HepG2 (cell line): Measurements from ENCODE around the gene ESYT2. TPM values are rescaled to one million over a fixed set of nuclear protein-coding genes. Genes with fewer than 3 reads are reported as not detected.

Experiments used
- BCL6 ChIP-seq: IDR thresholded peaks from 2 replicates; pipeline ENCODE4 v1.6.1; 2016; ENCODE audit warnings: missing genetic modification reagents, missing compliant biosample characterization
- HNRNPH1 ChIP-seq: fragments of 200-400 bp; formaldehyde crosslinking; optimal IDR thresholded peaks from 2 replicates; pipeline ENCODE3; 2017; ENCODE audit warnings: mild to moderate bottlenecking, low read depth, low read length
- KDM2A ChIP-seq: sonication (generic); formaldehyde crosslinking; IDR thresholded peaks from 2 replicates; pipeline ENCODE4 v1.4.0; 2020; ENCODE audit warnings: low read depth, missing genetic modification reagents, borderline replicate concordance
- MXI1 ChIP-seq: IDR thresholded peaks from 3 replicates; pipeline ENCODE4 v1.6.1; 2012; ENCODE audit warnings: low read depth, low read length, inconsistent platforms, borderline replicate concordance
- NR3C1 ChIP-seq: sonication (generic); formaldehyde crosslinking; IDR thresholded peaks from 2 replicates; pipeline ENCODE4 v1.4.0; 2020; ENCODE audit warnings: missing genetic modification reagents
- PCBP1 ChIP-seq: fragments of 200-400 bp; formaldehyde crosslinking; IDR thresholded peaks from 2 replicates; pipeline ENCODE4 v1.6.1; 2017; ENCODE audit warnings: mild to moderate bottlenecking, low read depth, low read length, borderline replicate concordance
- PHB2 ChIP-seq: fragments of 450-650 bp; IDR thresholded peaks from 2 replicates; pipeline ENCODE4 v1.6.1; 2018; ENCODE audit not compliant: partially characterized antibody
- RFXAP ChIP-seq: sonication (generic); formaldehyde crosslinking; IDR thresholded peaks from 2 replicates; pipeline ENCODE4 v1.4.0; 2020; ENCODE audit warnings: missing genetic modification reagents, borderline replicate concordance
- RXRB ChIP-seq: IDR thresholded peaks from 2 replicates; pipeline ENCODE4 v1.6.1; 2016; ENCODE audit warnings: borderline replicate concordance, missing genetic modification reagents, missing compliant biosample characterization
- SPEN ChIP-seq: sonication (generic); formaldehyde crosslinking; IDR thresholded peaks from 2 replicates; pipeline ENCODE4 v1.5.1; 2020; ENCODE audit warnings: low read depth, mild to moderate bottlenecking, missing genetic modification reagents
- ZFAT ChIP-seq: sonication (generic); formaldehyde crosslinking; conservative IDR thresholded peaks from 2 replicates; pipeline ENCODE4 v1.8.1; 2023; ENCODE audit warnings: missing genetic modification reagents, inconsistent platforms
- ZNF10 ChIP-seq: sonication (generic); formaldehyde crosslinking; IDR thresholded peaks from 2 replicates; pipeline ENCODE4 v1.4.0; 2020; ENCODE audit warnings: mild to moderate bottlenecking, low read depth, missing genetic modification reagents, borderline replicate concordance
- ZNF432 ChIP-seq: sonication (generic); formaldehyde crosslinking; IDR thresholded peaks from 2 replicates; pipeline ENCODE4 v1.5.0; 2020; ENCODE audit warnings: missing genetic modification reagents, mild to moderate bottlenecking, borderline replicate concordance
- ZNF558 ChIP-seq: sonication (generic); formaldehyde crosslinking; IDR thresholded peaks from 2 replicates; pipeline ENCODE4 v1.9.0; 2022; ENCODE audit warnings: mild to moderate bottlenecking, missing genetic modification reagents, borderline replicate concordance
- ZNF589 ChIP-seq: sonication (generic); formaldehyde crosslinking; conservative IDR thresholded peaks from 2 replicates; pipeline ENCODE4 v1.8.0; 2022; ENCODE audit warnings: mild to moderate bottlenecking, moderate library complexity, missing genetic modification reagents
- ZNF616 ChIP-seq: sonication (generic); formaldehyde crosslinking; IDR thresholded peaks from 2 replicates; pipeline ENCODE4 v1.5.0; 2020; ENCODE audit warnings: low read depth, mild to moderate bottlenecking, missing genetic modification reagents
- polyA plus RNA-seq, 8 experiments: library from polyadenylated mRNA; depleted of rRNA in 3 of 8; stranded (reverse) in 7 of 8; unstranded in 1 of 8; fragments of >200 nt; fragmentation: Illumina TruSeq in 4 of 8; extraction: Trizol in 4 of 8; gene quantifications; 2 replicates each; pipeline versions ENCODE4 v1.2.1 to v1.2.3, GENCODE V29; 2011 to 2016; ENCODE audit warnings: low read depth in 4 of 8, missing spikeins in 1 of 8, mixed read lengths in 1 of 8; ENCODE audit not compliant: insufficient read depth in 1 of 8
- total RNA-seq, 5 experiments: library from RNA; depleted of rRNA; stranded (reverse); fragments of >200 nt; fragmentation: Illumina TruSeq; extraction: Trizol; gene quantifications; 2 replicates each; pipeline ENCODE4 v1.2.3, GENCODE V29; 2016; ENCODE audit warnings: low read depth in 1 of 5
- TF ChIP-seq, protein P1 (sequence below): sonication (generic); formaldehyde crosslinking; IDR thresholded peaks from 2 replicates; pipeline ENCODE4 v1.4.0; 2020; ENCODE audit warnings: missing genetic modification reagents, borderline replicate concordance
- TF ChIP-seq, protein P2 (sequence below): sonication (generic); formaldehyde crosslinking; IDR thresholded peaks from 2 replicates; pipeline ENCODE4 v1.8.0; 2022; ENCODE audit warnings: missing genetic modification reagents, mild to moderate bottlenecking, moderate library complexity, borderline replicate concordance
- TF ChIP-seq, protein P3 (sequence below): IDR thresholded peaks from 2 replicates; pipeline ENCODE4 v1.6.1; 2012; ENCODE audit warnings: low read length, improper control_type of control experiment

ESYT2 gene
- total and polyA plus RNA-seq, 2 of the 13 experiments (the other 11 are each of a cell fraction or from before 2014, with no cell fraction given), result 28.5 to 37.3 TPM

DNA sequence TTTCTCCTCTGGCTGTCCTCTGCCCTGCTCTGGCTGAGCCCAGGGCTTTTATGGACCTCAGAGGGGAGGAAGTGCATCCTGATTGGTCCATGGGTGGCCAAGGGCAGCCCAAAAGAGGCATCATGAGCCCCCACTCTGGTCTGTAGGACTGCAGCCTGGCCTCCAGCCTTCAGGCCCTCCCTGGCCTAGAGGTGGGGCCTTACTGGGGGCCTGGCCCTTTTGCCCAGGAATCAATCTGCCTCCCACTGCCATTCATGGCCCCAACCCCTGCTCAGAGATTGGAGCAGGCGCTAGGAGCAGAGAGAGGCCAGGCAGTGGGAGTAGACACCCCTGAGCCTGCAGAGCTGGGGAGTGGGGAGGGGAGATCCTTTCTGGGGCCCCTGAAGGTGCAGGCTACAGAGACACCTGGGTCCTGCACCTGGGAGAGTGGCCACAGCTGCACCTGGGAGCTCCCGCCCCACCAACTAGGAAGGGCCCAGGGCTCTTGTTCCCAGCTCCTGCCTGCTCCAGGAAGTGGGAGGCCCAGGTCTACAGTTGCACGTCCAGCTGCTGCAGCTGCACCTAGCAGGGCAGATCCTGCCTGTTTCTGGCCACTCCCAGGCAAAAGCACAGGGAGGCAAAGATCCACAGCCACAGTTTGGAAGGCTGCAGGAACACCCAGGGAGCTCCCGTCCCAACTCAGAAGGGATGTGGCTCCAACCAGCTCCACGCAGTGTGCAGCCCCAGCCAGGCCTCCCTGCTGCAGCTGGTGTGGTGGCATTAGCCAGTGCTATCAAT, 20.6 kb upstream of the ESYT2 start (continued):
- TF ChIP-seq KDM2A (CRISPR knock-in tag) (0 out of 2 replicates have a peak, but pooled peaks have one; percentile 2), MXI1 (0 out of 3 replicates have a peak, but pooled peaks have one; percentile 23), PCBP1 (0 out of 2 replicates have a peak, but pooled peaks have one; percentile 26), RXRB (CRISPR knock-in tag) (no peak), BCL6 (CRISPR knock-in tag) (no peak), ZNF558 (no peak), ZNF432 (CRISPR knock-in tag) (no peak), ZFAT (CRISPR knock-in tag) (no peak), ZNF616 (CRISPR knock-in tag) (no peak; the same call in 1 of the 2 replicates), ZNF589 (CRISPR knock-in tag) (no peak), ZNF10 (CRISPR knock-in tag) (no peak), RFXAP (no peak), NR3C1 (CRISPR knock-in tag) (no peak), PHB2 (no peak), HNRNPH1 (no peak), SPEN (CRISPR knock-in tag) (peak; percentile 56; the same call in 1 of the 2 replicates)
- TF ChIP-seq, protein P1, sequence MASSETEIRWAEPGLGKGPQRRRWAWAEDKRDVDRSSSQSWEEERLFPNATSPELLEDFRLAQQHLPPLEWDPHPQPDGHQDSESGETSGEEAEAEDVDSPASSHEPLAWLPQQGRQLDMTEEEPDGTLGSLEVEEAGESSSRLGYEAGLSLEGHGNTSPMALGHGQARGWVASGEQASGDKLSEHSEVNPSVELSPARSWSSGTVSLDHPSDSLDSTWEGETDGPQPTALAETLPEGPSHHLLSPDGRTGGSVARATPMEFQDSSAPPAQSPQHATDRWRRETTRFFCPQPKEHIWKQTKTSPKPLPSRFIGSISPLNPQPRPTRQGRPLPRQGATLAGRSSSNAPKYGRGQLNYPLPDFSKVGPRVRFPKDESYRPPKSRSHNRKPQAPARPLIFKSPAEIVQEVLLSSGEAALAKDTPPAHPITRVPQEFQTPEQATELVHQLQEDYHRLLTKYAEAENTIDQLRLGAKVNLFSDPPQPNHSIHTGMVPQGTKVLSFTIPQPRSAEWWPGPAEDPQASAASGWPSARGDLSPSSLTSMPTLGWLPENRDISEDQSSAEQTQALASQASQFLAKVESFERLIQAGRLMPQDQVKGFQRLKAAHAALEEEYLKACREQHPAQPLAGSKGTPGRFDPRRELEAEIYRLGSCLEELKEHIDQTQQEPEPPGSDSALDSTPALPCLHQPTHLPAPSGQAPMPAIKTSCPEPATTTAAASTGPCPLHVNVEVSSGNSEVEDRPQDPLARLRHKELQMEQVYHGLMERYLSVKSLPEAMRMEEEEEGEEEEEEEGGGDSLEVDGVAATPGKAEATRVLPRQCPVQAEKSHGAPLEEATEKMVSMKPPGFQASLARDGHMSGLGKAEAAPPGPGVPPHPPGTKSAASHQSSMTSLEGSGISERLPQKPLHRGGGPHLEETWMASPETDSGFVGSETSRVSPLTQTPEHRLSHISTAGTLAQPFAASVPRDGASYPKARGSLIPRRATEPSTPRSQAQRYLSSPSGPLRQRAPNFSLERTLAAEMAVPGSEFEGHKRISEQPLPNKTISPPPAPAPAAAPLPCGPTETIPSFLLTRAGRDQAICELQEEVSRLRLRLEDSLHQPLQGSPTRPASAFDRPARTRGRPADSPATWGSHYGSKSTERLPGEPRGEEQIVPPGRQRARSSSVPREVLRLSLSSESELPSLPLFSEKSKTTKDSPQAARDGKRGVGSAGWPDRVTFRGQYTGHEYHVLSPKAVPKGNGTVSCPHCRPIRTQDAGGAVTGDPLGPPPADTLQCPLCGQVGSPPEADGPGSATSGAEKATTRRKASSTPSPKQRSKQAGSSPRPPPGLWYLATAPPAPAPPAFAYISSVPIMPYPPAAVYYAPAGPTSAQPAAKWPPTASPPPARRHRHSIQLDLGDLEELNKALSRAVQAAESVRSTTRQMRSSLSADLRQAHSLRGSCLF (CRISPR knock-in tag), result no peak
- TF ChIP-seq, protein P2, sequence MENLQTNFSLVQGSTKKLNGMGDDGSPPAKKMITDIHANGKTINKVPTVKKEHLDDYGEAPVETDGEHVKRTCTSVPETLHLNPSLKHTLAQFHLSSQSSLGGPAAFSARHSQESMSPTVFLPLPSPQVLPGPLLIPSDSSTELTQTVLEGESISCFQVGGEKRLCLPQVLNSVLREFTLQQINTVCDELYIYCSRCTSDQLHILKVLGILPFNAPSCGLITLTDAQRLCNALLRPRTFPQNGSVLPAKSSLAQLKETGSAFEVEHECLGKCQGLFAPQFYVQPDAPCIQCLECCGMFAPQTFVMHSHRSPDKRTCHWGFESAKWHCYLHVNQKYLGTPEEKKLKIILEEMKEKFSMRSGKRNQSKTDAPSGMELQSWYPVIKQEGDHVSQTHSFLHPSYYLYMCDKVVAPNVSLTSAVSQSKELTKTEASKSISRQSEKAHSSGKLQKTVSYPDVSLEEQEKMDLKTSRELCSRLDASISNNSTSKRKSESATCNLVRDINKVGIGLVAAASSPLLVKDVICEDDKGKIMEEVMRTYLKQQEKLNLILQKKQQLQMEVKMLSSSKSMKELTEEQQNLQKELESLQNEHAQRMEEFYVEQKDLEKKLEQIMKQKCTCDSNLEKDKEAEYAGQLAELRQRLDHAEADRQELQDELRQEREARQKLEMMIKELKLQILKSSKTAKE (CRISPR knock-in tag), result no peak
- TF ChIP-seq, protein P3, sequence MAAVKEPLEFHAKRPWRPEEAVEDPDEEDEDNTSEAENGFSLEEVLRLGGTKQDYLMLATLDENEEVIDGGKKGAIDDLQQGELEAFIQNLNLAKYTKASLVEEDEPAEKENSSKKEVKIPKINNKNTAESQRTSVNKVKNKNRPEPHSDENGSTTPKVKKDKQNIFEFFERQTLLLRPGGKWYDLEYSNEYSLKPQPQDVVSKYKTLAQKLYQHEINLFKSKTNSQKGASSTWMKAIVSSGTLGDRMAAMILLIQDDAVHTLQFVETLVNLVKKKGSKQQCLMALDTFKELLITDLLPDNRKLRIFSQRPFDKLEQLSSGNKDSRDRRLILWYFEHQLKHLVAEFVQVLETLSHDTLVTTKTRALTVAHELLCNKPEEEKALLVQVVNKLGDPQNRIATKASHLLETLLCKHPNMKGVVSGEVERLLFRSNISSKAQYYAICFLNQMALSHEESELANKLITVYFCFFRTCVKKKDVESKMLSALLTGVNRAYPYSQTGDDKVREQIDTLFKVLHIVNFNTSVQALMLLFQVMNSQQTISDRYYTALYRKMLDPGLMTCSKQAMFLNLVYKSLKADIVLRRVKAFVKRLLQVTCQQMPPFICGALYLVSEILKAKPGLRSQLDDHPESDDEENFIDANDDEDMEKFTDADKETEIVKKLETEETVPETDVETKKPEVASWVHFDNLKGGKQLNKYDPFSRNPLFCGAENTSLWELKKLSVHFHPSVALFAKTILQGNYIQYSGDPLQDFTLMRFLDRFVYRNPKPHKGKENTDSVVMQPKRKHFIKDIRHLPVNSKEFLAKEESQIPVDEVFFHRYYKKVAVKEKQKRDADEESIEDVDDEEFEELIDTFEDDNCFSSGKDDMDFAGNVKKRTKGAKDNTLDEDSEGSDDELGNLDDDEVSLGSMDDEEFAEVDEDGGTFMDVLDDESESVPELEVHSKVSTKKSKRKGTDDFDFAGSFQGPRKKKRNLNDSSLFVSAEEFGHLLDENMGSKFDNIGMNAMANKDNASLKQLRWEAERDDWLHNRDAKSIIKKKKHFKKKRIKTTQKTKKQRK, result no peak
